Midbrain (tissue), 1 donor: ENCODE measurements around the gene SNED1.

ENCODE experiments used
- DNase-seq: peaks from one replicate; lab custom pipeline; 2025; lab: John Stamatoyannopoulos, UW

Gene SNED1

DNA sequence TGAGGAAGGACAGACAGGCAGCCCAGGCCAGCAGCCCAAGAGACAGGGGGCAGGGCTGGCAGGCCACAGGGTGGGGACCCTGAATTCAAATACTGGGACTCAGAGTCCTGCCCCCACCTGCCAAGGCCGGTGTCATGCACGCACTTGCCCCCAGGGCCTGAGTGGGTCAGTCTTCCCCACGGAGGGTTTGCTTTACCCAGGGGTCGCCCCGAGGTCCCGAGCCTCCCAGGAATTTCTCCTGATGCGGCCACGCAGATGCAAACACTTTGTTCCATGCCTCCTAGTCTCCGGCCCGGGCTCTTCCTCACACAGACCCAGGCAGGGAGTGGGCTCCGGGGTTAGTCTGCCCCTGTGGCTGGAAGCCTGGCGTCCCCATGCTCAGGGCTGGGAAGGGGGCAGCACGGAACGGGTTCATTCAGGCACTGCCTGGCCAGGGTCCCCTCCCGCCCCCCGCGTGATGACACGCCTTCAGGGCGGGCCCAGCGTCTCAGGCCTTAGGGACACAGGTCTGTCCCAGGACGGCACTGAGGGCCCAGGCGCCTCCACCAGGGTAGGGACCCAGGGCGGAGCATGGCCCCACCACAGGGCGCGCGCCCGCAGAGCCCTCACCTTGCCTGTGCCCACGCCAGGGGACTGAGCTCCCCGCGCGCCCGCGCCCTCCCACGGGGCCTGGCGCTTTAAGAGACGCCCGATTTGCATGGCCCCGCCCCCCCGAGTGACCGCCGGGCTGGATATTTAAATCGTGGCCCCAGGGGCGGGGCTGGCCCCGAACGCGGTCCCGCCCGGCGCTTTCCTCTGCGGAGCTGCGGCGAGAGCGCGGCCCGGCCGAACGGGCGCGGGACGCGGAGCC lies at the start of gene SNED1:
SNED1 (plus strand) TSS at position 763 of the 850 bp plus-strand sequence. CDS start 220 bp downstream, outside the sequence.
- DNase-seq = peak; percentile 35

DNA sequence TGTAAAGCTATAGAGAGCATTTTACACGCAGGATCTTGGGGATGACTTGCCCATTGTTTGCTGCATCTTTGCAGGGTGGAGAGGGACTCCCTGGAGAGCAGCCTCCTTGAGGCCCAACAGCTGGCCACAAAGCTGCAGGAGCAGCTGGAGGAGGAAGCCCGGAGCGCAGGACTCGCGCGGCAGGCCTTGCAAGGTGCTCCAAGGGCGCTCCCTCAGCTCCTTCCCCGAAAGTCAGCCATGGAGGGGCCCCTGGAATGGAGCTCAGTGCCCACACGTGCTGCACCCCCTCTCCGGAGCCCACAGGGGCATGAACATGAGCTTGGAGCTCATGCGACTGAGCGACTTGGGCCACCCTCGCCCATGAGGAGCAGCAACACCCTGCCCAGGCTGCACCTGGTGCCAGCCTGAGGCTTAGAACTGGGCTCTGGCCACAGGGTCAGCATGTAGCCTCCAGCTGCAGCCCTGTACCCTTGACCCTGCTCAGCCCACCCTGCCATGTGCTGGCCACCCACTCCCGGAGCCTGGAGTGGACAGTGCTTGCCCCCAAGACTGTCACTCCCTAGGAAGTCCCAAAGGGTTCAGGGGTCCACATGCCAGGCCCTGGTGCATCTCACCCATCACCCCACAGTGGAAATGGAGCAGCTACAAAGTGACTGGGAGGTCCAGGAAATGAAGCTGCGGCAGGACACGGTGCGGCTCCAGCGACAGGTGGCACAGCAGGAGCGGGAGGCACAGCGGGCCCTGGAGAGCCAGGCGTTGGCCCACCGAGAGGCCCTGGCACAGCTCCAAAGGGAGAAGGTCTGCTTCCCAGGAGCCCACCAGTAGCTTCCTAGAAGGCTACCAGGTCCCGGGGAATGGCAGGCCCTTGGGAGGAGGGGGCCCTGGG lies 49.3 kb upstream of the SNED1 start:
- DNase-seq = no peak

DNA sequence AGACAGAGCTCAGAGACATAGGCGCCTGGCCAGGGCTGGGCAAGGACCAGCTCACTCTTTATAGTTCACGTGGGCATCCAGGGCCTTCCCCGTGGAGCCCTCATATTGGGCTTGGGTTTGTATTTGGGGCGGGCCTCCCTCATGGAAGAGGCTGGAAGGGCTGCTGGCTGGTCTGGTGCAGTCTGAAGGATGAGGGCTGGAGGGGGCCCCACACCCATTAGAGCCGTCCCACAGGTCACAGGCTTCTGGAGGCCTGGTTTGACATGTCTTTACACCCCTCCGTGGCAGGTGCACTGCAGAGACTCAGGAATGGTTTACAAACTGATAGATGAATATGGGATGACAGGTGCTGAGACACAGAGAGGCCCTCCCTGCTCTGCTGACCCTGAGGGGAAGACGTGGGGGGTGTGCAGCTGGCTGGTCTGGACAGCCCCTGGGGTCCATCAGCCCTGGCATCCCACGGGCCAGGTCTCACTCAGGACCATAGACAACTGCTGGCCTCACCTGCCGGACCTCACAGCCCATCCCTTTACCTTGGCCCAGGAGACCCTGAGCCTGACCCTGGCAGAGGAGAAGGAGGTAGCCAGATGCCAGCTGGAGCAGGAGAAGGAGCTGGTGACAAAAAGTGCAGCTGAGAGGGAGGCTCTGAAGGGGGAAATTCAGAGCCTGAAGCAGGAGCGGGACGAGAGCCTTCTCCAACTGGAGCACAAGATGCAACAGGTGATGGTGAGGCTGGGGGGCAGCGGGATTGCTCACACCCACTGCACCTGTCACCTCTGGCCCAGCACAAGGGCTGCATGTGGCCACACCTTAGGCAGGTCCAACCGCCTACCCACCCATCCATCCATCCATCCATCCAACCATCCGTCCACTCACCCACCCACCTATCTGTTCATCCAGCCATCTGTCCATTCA lies 48.4 kb upstream of the SNED1 start:
- DNase-seq = no peak

DNA sequence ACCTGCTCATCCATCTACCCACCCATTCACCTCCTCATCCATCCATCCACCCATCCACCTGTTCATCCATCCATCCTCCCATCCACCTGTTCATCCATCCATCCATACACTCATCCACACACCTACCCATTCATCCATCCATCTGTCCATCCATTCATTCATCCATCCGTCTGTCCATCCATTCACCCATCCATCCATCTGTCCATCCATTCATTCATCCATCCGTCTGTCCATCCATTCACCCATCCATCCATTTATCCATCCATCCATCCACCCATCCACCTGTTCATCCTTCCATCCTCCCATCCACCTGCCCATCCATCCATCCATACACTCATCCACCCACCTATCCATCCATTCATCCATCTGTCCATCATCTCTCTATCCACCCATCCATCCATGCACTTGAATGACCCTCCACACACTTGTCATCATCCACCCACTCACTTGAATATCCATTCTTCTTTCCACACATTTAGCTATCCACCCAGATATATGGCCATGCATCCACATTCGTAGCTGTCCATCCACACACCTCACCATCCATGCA lies 47.3 kb upstream of the SNED1 start:
- DNase-seq = no peak

DNA sequence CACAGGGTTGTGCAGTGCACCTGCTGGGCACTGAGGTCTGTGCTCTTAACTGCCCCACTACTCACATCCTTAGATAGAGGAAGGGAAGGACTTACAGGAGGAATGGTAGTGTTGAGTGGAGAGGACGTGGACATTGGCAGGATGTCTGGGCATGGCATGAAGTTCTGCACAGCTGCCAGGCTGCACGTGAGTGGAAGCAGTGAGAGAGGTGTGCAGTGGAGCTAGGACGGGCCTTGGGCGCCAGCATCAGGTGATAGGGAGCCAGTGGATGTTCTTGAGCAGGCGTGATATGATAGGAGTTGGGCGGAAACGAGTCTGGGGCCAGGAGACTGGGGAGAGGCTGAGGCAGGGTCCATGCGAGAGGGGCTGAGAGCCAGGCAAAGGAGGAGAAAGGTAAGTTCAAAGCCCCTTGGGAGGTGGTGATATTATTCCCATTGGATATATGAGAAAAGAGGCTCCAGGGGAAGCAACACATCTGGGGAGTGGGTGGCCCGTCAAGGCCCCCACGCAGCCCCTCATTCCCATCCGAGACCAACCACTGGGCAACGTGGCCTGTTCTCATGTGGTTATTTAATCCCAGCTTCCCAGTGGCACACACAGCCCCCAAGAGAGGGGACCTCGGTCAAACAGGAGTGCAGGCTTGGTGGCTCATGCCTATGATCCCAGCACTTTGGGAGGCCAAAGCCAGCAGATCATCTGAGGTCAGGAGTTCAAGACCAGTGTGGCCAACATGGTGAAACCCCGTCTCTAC lies 45.7 kb upstream of the SNED1 start:
- no peak for DNase-seq

DNA sequence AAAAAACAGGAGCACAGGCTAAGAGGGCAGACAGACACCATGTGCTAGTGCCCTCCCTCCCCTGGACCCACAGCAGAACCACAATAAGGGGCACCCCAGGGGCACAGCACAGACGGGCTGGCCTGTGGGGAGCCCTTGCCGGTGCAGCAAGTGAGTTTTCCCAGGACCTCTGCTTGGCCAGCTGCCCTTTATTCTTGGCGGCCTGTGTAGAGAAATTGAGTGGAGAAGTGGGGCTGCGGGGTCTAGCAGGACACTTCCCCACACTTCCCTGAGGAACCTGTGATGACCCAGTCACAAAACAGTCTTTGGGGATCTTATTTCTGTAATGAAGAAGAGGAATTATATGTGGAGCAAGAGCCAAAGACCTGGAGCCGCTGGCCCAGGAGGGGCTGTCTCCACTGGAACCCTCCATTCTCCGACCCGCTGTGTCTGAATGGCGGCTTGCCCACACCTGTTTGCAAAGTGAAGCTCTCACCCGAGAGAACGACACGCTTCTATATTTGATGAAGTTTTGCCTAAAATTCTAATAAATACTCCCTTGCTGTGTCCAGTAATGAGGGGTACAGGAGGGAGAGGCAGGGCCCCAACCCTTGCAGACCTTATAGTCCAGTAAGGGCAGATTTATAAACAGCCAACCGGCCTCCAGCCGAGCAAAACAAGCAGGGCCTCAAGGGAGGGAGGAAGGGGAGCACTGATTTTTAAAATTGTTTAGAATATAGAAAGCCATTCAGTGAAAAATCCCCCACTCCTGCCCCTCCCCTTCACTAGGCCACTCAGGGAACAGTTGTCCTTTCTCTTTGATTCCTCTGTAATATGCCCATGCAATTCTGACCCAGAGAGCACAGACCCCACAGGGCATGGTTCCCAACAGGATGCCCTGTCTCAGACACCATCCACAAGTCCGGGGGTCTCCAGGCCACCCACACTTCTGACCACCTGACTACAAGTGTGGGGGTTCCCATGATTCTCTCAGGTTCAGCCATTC lies 44.7 kb upstream of the SNED1 start:
- no peak for DNase-seq

DNA sequence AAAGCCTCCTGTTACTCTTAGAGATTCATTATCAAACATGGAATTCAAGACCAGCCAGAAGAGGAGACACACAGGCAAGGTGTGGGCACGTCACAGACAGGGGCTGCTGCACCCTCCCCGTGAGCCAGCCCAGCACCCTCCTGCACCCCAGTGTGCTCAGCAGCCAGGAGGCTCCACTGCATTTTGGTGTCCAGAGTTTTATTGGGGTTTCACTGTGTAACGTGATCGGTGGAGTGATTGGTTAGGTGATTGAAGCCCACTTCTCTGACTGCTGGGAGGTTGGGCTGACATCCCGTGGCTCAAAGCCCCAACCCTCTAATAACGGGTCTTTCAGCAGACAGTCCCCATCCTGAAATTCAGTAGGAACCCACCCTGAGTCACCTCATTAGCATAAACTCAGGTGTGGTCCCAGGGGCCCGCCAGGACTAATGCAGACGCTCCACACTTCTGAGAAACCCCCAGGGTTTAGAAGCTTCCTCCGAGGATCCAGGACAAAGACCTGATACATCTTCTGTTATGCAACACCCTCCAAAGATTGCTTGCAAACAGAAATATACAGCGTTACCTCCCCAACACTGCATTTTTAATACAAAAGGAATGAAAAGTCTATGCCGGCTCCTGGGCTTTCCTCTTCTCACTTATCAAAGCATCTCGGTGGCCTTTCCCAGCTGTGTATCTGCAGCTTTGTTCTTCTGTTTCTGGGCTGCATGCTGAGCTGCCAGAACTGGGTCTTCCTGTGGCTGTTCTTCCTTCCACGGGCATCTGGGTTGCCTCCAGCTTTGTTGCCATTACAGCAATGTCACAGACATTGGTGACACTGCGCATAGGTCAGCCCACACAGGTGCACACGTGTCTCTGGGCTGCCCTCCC lies 43.7 kb upstream of the SNED1 start:
- DNase-seq = no peak

DNA sequence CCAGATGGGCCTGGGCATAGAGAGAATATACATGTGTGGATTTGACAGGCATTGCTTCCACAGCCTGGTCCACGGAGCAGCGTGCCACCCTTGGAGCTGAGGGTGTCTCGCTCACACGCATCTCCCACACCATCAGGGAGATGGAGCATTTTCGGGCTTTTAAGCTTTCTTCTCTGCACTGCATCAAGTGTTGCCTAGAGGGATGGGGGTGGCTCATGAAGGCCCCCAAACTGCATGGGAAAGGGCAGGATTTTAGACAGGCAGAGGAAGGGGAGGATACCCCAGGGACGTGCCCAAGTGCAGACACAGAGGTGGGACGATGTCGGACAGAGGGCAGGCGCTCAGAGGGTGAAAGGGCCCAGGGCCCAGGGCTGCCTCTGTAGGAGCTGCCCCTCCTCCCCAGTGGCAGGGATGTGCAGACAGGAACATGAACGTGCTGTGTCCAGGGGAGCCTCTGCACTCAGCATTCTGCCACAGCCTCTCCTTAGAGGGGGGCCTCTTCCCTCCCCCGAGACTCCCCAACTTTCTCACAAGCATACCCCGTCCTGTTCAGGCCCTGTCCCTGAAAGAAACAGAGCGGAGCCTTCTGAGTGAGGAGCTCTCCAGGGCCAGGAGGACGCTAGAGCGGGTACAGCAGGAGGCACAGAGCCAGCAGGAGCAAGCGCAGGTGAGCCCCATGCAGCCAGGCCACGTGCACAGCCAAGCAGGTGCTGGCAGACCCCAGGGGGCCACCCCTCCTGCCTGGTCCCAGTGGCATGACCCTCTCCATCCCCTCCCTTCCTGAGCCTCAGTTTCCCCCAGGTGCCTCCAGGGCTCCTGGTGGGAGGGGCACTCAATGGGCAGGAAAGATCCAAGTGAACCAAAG lies 42.9 kb upstream of the SNED1 start:
- no peak for DNase-seq

DNA sequence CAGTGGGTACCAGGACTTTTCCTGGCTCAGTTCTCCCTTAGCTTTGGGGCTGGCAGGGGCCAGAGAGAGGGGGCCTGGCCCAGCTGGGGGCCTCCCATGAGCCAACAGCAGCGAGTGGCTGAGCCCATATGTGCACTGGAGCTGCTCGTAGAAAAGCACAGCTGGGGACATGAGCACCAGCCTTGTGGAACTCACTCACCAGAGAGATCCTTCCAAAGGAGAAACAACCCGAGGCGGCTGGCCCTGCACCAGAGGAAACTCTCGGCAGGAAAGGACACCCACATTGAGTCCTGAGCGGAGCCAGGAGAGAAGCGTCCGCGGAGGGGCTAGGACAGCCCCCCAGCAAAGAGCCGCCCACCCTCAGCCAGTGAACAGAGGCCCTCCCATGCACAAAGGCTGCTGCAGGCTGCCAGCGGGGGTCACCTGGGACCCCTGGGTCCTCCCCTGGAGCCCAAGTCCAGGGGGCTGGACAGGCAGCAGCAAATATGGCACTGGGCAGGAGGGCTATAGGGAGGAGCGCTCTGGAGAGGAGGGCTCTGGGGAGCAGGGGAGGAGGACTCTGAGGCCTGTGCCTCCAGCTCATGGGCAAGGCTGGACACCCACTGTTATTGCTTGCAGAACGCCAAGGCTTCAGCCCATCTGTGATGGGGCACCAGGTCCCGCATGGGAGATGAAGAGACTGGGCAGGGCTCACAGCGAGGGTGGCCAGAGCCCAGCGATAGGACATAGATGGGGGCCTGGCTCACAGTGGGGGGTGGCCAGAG lies 42.1 kb upstream of the SNED1 start:
- no peak for DNase-seq

DNA sequence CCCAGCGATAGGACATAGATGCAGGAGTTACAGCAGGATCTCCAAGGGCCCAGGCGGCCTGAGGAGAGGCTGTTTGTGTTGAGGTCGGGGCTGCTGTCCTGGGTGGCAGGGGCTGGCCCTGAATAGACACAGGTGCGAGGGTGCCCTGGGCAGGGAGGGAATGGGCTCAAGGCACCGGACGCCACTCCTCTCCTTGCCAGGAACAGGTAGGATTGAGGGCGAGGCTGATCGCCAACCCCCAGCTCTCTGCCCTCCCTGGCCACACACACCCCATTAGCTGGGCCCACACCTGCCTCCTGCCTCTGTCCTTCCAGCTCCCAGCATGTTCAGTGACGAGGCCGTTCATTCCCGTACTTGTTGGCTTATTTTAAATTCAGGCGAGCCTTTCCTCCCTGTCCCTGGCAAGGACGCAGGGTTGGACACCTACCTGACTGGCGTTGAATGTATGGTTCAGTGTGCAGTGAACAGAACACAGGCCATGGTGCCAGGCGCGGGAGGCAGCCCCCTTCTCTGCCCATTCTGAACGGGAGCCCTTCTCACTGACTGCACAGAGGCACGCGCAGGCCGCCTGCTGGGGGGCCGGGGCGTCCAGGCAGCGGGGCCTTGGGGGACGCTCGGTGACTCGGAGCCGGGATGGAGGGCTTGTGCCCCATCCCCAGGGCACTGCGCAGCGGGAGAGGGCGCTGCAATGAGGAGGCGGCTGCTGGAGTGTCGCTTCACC lies 41.3 kb upstream of the SNED1 start:
- DNase-seq = no peak

DNA sequence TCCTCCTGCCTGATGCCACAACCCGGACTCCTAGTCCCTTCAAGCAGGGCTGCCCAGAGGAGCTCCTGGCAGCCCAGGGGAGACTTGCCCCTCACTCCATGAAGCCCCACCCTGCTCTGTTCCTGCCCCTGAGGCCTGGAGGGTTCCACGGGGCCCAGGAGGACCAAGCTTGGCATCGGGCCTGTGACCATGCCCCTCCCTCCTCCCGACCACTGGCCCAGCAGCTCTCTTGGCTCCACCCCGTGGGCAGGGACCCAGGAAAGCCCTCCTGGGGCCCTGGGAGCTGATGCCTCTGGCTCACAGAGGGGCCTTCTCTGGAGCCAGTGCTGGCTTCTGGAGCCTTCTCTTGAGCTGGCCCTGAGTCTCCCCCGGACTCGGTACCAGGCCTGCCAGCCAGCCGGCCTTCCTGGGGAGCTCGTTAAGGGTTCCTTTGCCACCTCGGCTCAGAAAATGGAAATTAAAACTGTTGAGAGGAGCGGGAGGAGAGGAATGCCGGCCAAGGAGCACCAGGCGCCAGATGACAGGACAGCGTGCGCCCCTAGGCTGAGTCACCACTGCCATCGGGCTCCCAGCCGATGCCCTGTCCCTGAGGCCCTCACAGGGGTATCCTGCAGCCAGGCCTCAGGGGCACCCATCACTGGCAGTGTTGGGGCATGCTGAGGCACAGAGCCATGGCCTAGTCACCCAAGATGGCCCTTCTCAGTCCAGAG lies 40.6 kb upstream of the SNED1 start:
- DNase-seq = peak; percentile 22

DNA sequence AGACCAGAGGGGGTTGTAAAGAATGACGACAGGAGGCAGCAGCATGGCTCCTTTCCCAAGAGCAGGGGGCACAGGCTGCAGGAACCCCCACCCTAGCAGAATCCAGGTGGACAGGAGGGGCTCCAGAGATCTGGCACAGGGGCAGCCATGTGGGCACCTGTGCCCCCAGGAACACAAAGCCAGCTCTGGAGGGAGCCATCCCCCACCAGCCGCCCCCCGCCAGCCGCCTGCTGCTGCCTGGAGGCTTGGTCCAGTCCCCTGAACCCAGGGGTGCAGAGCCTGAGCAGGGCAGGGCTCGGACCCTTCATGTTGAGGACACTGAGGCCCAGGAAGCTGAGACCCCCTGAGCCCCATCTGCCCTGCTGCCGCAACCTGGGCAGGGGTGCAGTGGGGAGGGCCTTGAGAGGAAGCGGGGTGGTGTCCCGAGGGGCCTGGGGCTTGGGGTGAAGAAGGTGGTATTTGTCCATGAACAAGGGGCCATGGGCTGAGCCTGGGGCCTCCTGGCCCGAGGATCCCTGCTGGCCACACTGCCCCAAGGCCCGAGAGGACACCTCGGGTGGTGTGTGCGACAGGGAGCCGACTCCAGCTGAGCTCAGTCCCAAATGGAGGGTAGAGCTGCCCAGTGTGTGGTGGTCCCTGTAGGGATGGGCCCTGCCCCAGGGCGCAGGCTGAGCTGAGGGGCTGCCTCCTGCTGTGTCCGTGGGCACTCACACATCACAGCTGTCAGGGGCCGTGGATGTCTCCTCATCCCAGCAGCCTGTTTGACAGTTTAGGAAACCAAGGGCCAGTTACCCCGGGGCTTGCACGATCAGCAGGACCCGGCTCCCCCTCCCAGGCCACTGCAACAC lies 39.8 kb upstream of the SNED1 start:
- DNase-seq = no peak

DNA sequence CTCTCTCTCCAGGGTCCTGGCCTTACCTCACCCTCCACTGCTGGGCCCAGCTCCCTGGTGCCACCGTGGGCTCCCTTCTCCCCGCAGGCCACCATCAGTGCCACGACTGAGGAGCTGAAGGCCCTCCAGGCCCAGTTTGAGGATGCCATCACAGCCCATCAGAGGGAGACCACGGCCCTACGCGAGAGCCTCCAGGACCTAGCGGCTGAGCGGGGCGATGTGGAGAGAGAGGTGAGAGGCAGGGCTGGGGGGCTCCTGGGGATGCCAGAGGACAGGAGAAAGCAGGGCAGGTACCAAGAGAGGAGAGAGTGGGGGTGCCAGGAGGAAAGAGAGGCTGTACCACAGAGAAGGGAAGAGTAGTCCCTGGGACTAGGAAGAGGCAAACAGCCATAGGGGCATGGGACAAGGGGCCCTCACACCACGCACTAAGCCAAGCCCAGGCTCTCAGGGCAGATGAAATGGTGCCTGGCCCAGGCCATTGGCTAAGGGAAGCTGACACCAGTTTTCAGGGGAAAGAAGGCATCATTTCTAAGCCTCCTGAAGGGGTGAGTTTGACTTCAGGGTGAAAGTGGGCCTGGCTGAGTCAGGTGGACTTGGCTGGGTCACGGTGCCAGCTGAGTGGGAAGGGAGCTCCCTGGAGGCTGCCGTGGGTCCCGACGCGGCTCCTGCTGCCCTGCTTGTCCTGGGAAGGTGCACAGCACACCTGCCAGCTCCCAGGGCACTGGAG lies 39.0 kb upstream of the SNED1 start:
- no peak for DNase-seq

DNA sequence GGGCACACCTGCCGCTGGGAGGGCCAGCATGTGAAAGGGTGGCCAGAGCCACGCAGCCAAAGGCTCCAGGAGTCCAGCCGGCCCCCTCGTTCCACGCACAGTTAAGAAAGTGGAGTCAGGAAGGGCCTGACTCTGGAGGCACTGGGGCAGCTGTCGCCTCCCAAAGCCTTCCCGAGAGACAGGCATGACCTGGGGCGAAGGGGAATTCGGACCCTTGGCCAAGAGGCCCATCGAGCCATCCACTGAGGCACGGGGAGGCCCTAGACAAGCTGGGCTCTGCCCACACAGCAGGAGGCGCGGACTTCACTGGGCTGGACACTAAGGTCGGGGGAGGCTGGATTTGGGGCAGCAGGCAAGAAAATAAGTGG lies 38.5 kb upstream of the SNED1 start:
- DNase-seq = no peak
